Duodenal mucosa (tissue), 2 donors: ENCODE data around the gene ASZ1.

Experiments
- H3K27ac ChIP-seq: one replicate; pipeline ENCODE4 v1.7.0; 2013; ENCODE audit warnings: low read depth, low read length
- H3K27me3 ChIP-seq, 2 donors: one replicate each; pipeline ENCODE4 v1.7.0; 2013; ENCODE audit warnings: low read length in 2 of 2, control low read depth in 1 of 2; ENCODE audit not compliant: insufficient read depth in 2 of 2, control insufficient read depth in 1 of 2
- H3K36me3 ChIP-seq, 2 donors: one replicate each; pipeline ENCODE4 v1.7.0; 2013; ENCODE audit warnings: low read length in 2 of 2, control low read depth in 1 of 2; ENCODE audit not compliant: insufficient read depth in 2 of 2, control insufficient read depth in 1 of 2
- H3K4me1 ChIP-seq, 2 donors: one replicate each; pipeline ENCODE4 v1.7.0; 2013; ENCODE audit warnings: low read length in 2 of 2, control low read depth in 1 of 2; ENCODE audit not compliant: insufficient read depth in 2 of 2, control insufficient read depth in 1 of 2
- H3K4me3 ChIP-seq, 2 donors: one replicate each; pipeline ENCODE4 v1.7.0; 2013; ENCODE audit warnings: low read length in 2 of 2, low read depth in 1 of 2
- H3K9ac ChIP-seq, 2 donors: one replicate each; pipeline ENCODE4 v1.7.0; 2013; ENCODE audit warnings: low read length in 2 of 2, low read depth in 1 of 2
- H3K9me3 ChIP-seq, 2 donors: one replicate each; pipeline ENCODE4 v1.7.0; 2013; ENCODE audit warnings: low read length in 2 of 2, control low read depth in 1 of 2; ENCODE audit not compliant: control insufficient read depth in 1 of 2

The ASZ1 gene

GRCh38 chr7:117347962-117348672, 79.2 kb downstream of the ASZ1 start:
- H3K9ac ChIP-seq, result no peak overlapping the region
- no peak overlapping the region for H3K4me3 ChIP-seq
- H3K4me1 ChIP-seq, result no peaks in the 10 kb centered on the region
- H3K9me3 ChIP-seq, result no peaks in the 10 kb centered on the region
- no peak overlapping the region for H3K27ac ChIP-seq
- no peaks in the 10 kb centered on the region for H3K27me3 ChIP-seq
- no peaks in the 10 kb centered on the region for H3K36me3 ChIP-seq

GRCh38 chr7:117347480-117347879, 79.8 kb downstream of the ASZ1 start:
- no peaks in the 10 kb centered on the region for H3K9me3 ChIP-seq
- no peak overlapping the region for H3K4me3 ChIP-seq
- H3K36me3 ChIP-seq, result no peaks in the 10 kb centered on the region
- H3K27ac ChIP-seq, result no peak overlapping the region
- no peaks in the 10 kb centered on the region for H3K27me3 ChIP-seq
- H3K9ac ChIP-seq, result no peak overlapping the region
- no peaks in the 10 kb centered on the region for H3K4me1 ChIP-seq

- Histone ChIP-seq H3K9ac (no peak overlapping the region), H3K4me3 (no peak overlapping the region), H3K4me1 (no peaks in the 10 kb centered on the region), H3K27me3 (no peaks in the 10 kb centered on the region), H3K36me3 (no peaks in the 10 kb centered on the region), H3K27ac (no peak overlapping the region), H3K9me3 (no peaks in the 10 kb centered on the region)
Observed at GRCh38 chr7:117346161-117346560, 81.1 kb downstream of the ASZ1 start.

- H3K9me3 ChIP-seq, result no peaks in the 10 kb centered on the region
- H3K36me3 ChIP-seq, result no peaks in the 10 kb centered on the region
- H3K9ac ChIP-seq, result no peak overlapping the region
- H3K4me3 ChIP-seq, result no peak overlapping the region
- H3K4me1 ChIP-seq, result no peaks in the 10 kb centered on the region
- no peak overlapping the region for H3K27ac ChIP-seq
- no peaks in the 10 kb centered on the region for H3K27me3 ChIP-seq
Observed at GRCh38 chr7:117338020-117338419, 89.3 kb downstream of the ASZ1 start.

GRCh38 chr7:117333168-117333567, 94.1 kb downstream of the ASZ1 start:
- no peak overlapping the region for H3K4me3 ChIP-seq
- H3K4me1 ChIP-seq, result no peaks in the 10 kb centered on the region
- H3K36me3 ChIP-seq, result no peaks in the 10 kb centered on the region
- peaks cover 0 to 3% of the 10 kb centered on the region in 2 donors for H3K27me3 ChIP-seq
- H3K9ac ChIP-seq, result no peak overlapping the region
- no peak overlapping the region for H3K27ac ChIP-seq
- no peaks in the 10 kb centered on the region for H3K9me3 ChIP-seq

GRCh38 chr7:117332031-117332430, 95.3 kb downstream of the ASZ1 start:
- Histone ChIP-seq H3K4me1 (no peaks in the 10 kb centered on the region), H3K4me3 (no peak overlapping the region), H3K9ac (no peak overlapping the region), H3K27me3 (peaks cover 0 to 3% of the 10 kb centered on the region in 2 donors), H3K36me3 (no peaks in the 10 kb centered on the region), H3K27ac (no peak overlapping the region), H3K9me3 (no peaks in the 10 kb centered on the region)

GRCh38 chr7:117325836-117326235, 101.5 kb downstream of the ASZ1 start:
- no peak overlapping the region for H3K9ac ChIP-seq
- H3K27ac ChIP-seq, result no peak overlapping the region
- peaks cover 43 to 46% of the 10 kb centered on the region in 2 donors for H3K27me3 ChIP-seq
- H3K4me1 ChIP-seq, result peaks cover 5 to 21% of the 10 kb centered on the region in 2 donors
- H3K36me3 ChIP-seq, result no peaks in the 10 kb centered on the region
- H3K9me3 ChIP-seq, result no peaks in the 10 kb centered on the region
- H3K4me3 ChIP-seq, result no peak overlapping the region

- Histone ChIP-seq H3K4me3 (peak overlapping the region; percentile 53 to 62), H3K4me1 (peaks cover 5 to 21% of the 10 kb centered on the region in 2 donors), H3K9ac (no peak overlapping the region), H3K9me3 (no peaks in the 10 kb centered on the region), H3K27me3 (peaks cover 51 to 52% of the 10 kb centered on the region in 2 donors), H3K27ac (no peak overlapping the region), H3K36me3 (no peaks in the 10 kb centered on the region)
Observed at GRCh38 chr7:117324960-117325359, 102.3 kb downstream of the ASZ1 start.

- Histone ChIP-seq H3K4me3 (peak overlapping the region; percentile 53 to 62), H3K4me1 (peaks cover 5 to 21% of the 10 kb centered on the region in 2 donors), H3K9me3 (no peaks in the 10 kb centered on the region), H3K27me3 (peaks cover 52 to 55% of the 10 kb centered on the region in 2 donors), H3K27ac (no peak overlapping the region), H3K36me3 (no peaks in the 10 kb centered on the region), H3K9ac (no peak overlapping the region)
Observed at GRCh38 chr7:117323851-117324711, 103.2 kb downstream of the ASZ1 start.

- H3K9me3 ChIP-seq, result no peaks in the 10 kb centered on the region
- H3K4me1 ChIP-seq, result peaks cover 5 to 21% of the 10 kb centered on the region in 2 donors
- no peaks in the 10 kb centered on the region for H3K36me3 ChIP-seq
- peaks cover 52 to 56% of the 10 kb centered on the region in 2 donors for H3K27me3 ChIP-seq
- peak overlapping the region; percentile 53 to 62 for H3K4me3 ChIP-seq
- H3K27ac ChIP-seq, result no peak overlapping the region
- H3K9ac ChIP-seq, result no peak overlapping the region
Observed at GRCh38 chr7:117323305-117323850, 103.9 kb downstream of the ASZ1 start.
